Stimulated activated CD8-positive, alpha-beta memory T cell treated with anti-CD3 and anti-CD28 coated beads, Interleukin-2, amount 100 ng/mL, for 1 hour (primary cell): Measurements from ENCODE around the gene HOXA7.

Source experiments
- DNase-seq, 2 donors: peaks; one replicate each; pipeline ENCODE4 v3.0.0-alpha.2; 2020; ENCODE audit warnings: low read depth in 2 of 2

Gene HOXA7

GRCh38 chr7:27170426-27171324 lies 14.2 kb upstream of the HOXA7 start:
- DNase-seq = no peak

GRCh38 chr7:27169658-27170425 lies 13.4 kb upstream of the HOXA7 start:
- DNase-seq = no peak

- no peak for DNase-seq
These were observed 11.9 kb upstream of the HOXA7 start for GRCh38 chr7:27168265-27168947.

- no peak for DNase-seq
These were observed 11.4 kb upstream of the HOXA7 start for GRCh38 chr7:27167916-27168264.

- no peak for DNase-seq
These were observed 10.3 kb upstream of the HOXA7 start for GRCh38 chr7:27166531-27167505.

- no peak for DNase-seq
These were observed 9.6 kb upstream of the HOXA7 start for GRCh38 chr7:27165996-27166530.

GRCh38 chr7:27165089-27165995 lies 8.9 kb upstream of the HOXA7 start, which contains the start of gene HOXA9:
Gene HOXA9 (minus strand): TSS chr7:27165537. CDS start chr7:27165457, 80 bp downstream.
- no peak for DNase-seq

GRCh38 chr7:27164367-27165088 lies 8.1 kb upstream of the HOXA7 start:
- DNase-seq = no peak

- no peak for DNase-seq
These were observed 7.5 kb upstream of the HOXA7 start for GRCh38 chr7:27164045-27164366.

GRCh38 chr7:27163288-27164044 lies 7.0 kb upstream of the HOXA7 start:
- no peak for DNase-seq

GRCh38 chr7:27162561-27163287 lies 6.2 kb upstream of the HOXA7 start:
- DNase-seq = no peak

GRCh38 chr7:27161721-27162560 lies 5.5 kb upstream of the HOXA7 start:
- no peak for DNase-seq

- no peak for DNase-seq
These were observed 4.8 kb upstream of the HOXA7 start for GRCh38 chr7:27161214-27161720.

- DNase-seq = peak; percentile 77 to 78
These were observed 4.2 kb upstream of the HOXA7 start for GRCh38 chr7:27160546-27161213.

GRCh38 chr7:27160145-27160545 lies 3.7 kb upstream of the HOXA7 start:
- no peak for DNase-seq
